K562 (cell line): Measurements from ENCODE around the gene MUC16. TPM values are rescaled to one million over a fixed set of nuclear protein-coding genes. Genes with fewer than 3 reads are reported as not detected.

Source experiments
- ATAC-seq: fragments of 200-7000 bp; cut with Tn5 transposase; 3 replicates; pipeline ENCODE4 v1.9.1; 2020; ENCODE audit warnings: moderate library complexity
- BruUV-seq: library from RNA; stranded (reverse); fragments of 400-500 nt; replicated peaks from 2 replicates; lab custom pipeline; 2021; lab: Mats Ljungman, UMichigan
- CTCF ChIA-PET: fragments of 300-600 bp; formaldehyde crosslinking; extraction: SDS; loops from one replicate; lab custom pipeline; 2021; ENCODE audit warnings: low intra/inter-chr PET ratio; lab: Yijun Ruan, JAX
- POLR2A ChIA-PET: fragments of 300-600, 350-650 bp; sonication (Branson Sonifier 250); formaldehyde crosslinking; extraction: SDS; loops from one replicate; lab custom pipeline; 2021; ENCODE audit warnings: antibody characterized with exemption, inconsistent platforms; lab: Yijun Ruan, JAX
- DNase-seq, 4 experiments: peaks; one replicate each; pipeline versions ENCODE4 v3.0.0 to v3.0.0-alpha.2; 2011 to 2018; ENCODE audit warnings: low spot score in 3 of 4, mixed read lengths in 3 of 4; ENCODE audit errors: extremely low read depth in 1 of 4
- FAIRE-seq: peaks from 2 replicates; lab custom pipeline; 2011; peaks lifted over from hg19 to GRCh38; lab: Jason Lieb, UNC
- H2AFZ ChIP-seq: 2 replicates; pipeline ENCODE4 v1.6.0; 2011; ENCODE audit warnings: low read depth, low read length, control low read depth, inconsistent platforms
- H3K27ac ChIP-seq: fragments of 200-600 bp; 3 replicates; pipeline ENCODE4 v1.8.0; 2011; ENCODE audit warnings: low read depth, mild to moderate bottlenecking, control low read depth, inconsistent platforms, low read length, moderate library complexity, mixed read lengths; ENCODE audit errors: extremely low read depth
- H3K27me3 ChIP-seq, 2 experiments: fragments of 300-600 bp in 1 of 2; 2 replicates in 1 of 2; 3 replicates in 1 of 2; pipeline versions ENCODE4 v1.6.0 to v1.8.0; 2011; ENCODE audit warnings: inconsistent platforms in 2 of 2, low read length in 2 of 2, mild to moderate bottlenecking in 1 of 2, mixed read lengths in 1 of 2, moderate library complexity in 1 of 2; ENCODE audit not compliant: control insufficient read depth in 2 of 2, insufficient read depth in 2 of 2
- H3K36me3 ChIP-seq: fragments of 300-600 bp; 3 replicates; pipeline ENCODE4 v1.8.0; 2011; ENCODE audit warnings: mild to moderate bottlenecking, low read length, inconsistent platforms; ENCODE audit not compliant: control insufficient read depth, insufficient read depth
- H3K4me1 ChIP-seq, 2 experiments: fragments of 200-600 bp in 1 of 2; replicated peaks in 1 of 2; 2 replicates in 1 of 2; 3 replicates in 1 of 2; pipeline versions ENCODE4 v1.5.1 to v1.8.0; 2011; ENCODE audit warnings: inconsistent platforms in 2 of 2, low read length in 2 of 2, mild to moderate bottlenecking in 1 of 2, mixed read lengths in 1 of 2, moderate library complexity in 1 of 2; ENCODE audit not compliant: control insufficient read depth in 2 of 2, insufficient read depth in 2 of 2
- H3K4me2 ChIP-seq: 2 replicates; pipeline ENCODE4 v1.6.1; 2011; ENCODE audit warnings: low read length, control low read depth, inconsistent platforms, mixed read lengths; ENCODE audit not compliant: insufficient read depth
- H3K4me3 ChIP-seq: fragments of 200-600 bp; sonication (generic), shearing (Covaris generic); 2 replicates; pipeline ENCODE4 v1.5.1; 2016; ENCODE audit warnings: control low read depth, inconsistent platforms
- H3K79me2 ChIP-seq: fragments of 200-600 bp; 3 replicates; pipeline ENCODE4 v1.8.0; 2011; ENCODE audit warnings: low read length, inconsistent platforms; ENCODE audit not compliant: control insufficient read depth, insufficient read depth
- H3K9ac ChIP-seq, 2 experiments: 2 replicates each; pipeline versions ENCODE4 v1.6.0 to v1.6.1; 2011; ENCODE audit warnings: low read depth in 2 of 2, low read length in 2 of 2, control low read depth in 1 of 2, inconsistent platforms in 1 of 2, mild to moderate bottlenecking in 1 of 2, mixed read lengths in 1 of 2; ENCODE audit not compliant: insufficient read depth in 1 of 2
- H3K9me1 ChIP-seq: one replicate; pipeline ENCODE4 v1.6.0; 2011; ENCODE audit warnings: inconsistent platforms, mild to moderate bottlenecking, low read length, moderate library complexity; ENCODE audit not compliant: control insufficient read depth, insufficient read depth
- H3K9me3 ChIP-seq: replicated peaks from 2 replicates; pipeline ENCODE4 v1.5.1; 2011; ENCODE audit warnings: low read depth, low read length, inconsistent platforms; ENCODE audit not compliant: control insufficient read depth, insufficient read depth
- H4K20me1 ChIP-seq: replicated peaks from 2 replicates; pipeline ENCODE4 v1.6.1; 2011; ENCODE audit warnings: low read length, inconsistent platforms, mixed read lengths; ENCODE audit not compliant: control insufficient read depth, insufficient read depth
- BHLHE40 ChIP-seq: IDR thresholded peaks from 2 replicates; pipeline ENCODE4 v1.6.1; 2011; ENCODE audit warnings: low read length, improper control_type of control experiment
- CHD2 ChIP-seq: IDR thresholded peaks from 2 replicates; pipeline ENCODE4 v1.6.1; 2011; ENCODE audit warnings: low read depth, low read length
- CREM ChIP-seq: IDR thresholded peaks from 2 replicates; pipeline ENCODE4 v1.6.1; 2014; ENCODE audit warnings: antibody characterized with exemption, low read depth
- HDAC3 ChIP-seq: fragments of 450-650 bp; IDR thresholded peaks from 2 replicates; pipeline ENCODE4 v1.6.1; 2018; ENCODE audit warnings: borderline replicate concordance, mild to moderate bottlenecking, moderate library complexity; ENCODE audit not compliant: partially characterized antibody
- NR4A1 ChIP-seq, 2 experiments: fragments of 250-450 bp in 1 of 2; fragments of 450-650 bp in 1 of 2; sonication (Bioruptor Pico) in 1 of 2; IDR thresholded peaks; 2 replicates each; pipeline versions ENCODE4 v1.4.0 to v1.6.1; 2016 to 2020; ENCODE audit warnings: mild to moderate bottlenecking in 2 of 2, missing compliant biosample characterization in 1 of 2, missing genetic modification characterization in 1 of 2, moderate library complexity in 1 of 2
- PPARD ChIP-seq: fragments of 250-450 bp; sonication (Bioruptor Pico); IDR thresholded peaks from 2 replicates; pipeline ENCODE4 v1.8.0; 2022; ENCODE audit warnings: inconsistent platforms, mild to moderate bottlenecking, moderate library complexity
- TCF7 ChIP-seq: sonication (generic); IDR thresholded peaks from 2 replicates; pipeline ENCODE4 v1.6.1; 2016; ENCODE audit warnings: antibody characterized with exemption, borderline replicate concordance
- ZNF79 ChIP-seq: fragments of 250-450 bp; sonication (Bioruptor Pico); IDR thresholded peaks from 2 replicates; pipeline ENCODE4 v1.4.0; 2020; ENCODE audit warnings: low read depth, mild to moderate bottlenecking, moderate library complexity
- WGBS: fragments of 100-300 bp; shearing (Covaris generic); methylation state at CpG from one replicate; pipeline ENCODE4 v1.1.6; 2016; ENCODE audit warnings: low coverage, mixed read lengths; ENCODE audit not compliant: insufficient coverage; ENCODE audit errors: missing lambda C conversion rate; 5-methylcytosine and 5-hydroxymethylcytosine counted together
- in situ Hi-C: fragments of 300-500 bp; cut with MboI; formaldehyde crosslinking; loops from 4 replicates; pipeline ENCODE4 v1.15.0; 2018; ENCODE audit warnings: inconsistent platforms, mixed read lengths
- intact Hi-C: fragments of 100-400 bp; cut with micrococcal nuclease; formaldehyde crosslinking; loops from 2 replicates; pipeline ENCODE4 v1.14.2; 2022
- polyA plus RNA-seq, 8 experiments: library from polyadenylated mRNA; depleted of rRNA in 4 of 8; stranded (reverse) in 5 of 8; unstranded in 3 of 8; fragments of >200 nt; fragmentation: Nextera tagmentation in 2 of 8; fragmentation: Illumina TruSeq in 1 of 8; extraction: Ambion mirVana in 2 of 8; extraction: Trizol in 1 of 8; gene quantifications; 2 replicates each; pipeline versions ENCODE4 v1.2.1 to v1.2.3, GENCODE V29; 2011 to 2014; ENCODE audit warnings: inconsistent platforms in 1 of 8, missing spikeins in 1 of 8
- total RNA-seq, 7 experiments: library from RNA; depleted of rRNA in 6 of 7; stranded (reverse); fragments of >200 nt in 6 of 7; fragmentation: Illumina TruSeq in 2 of 7; extraction: Trizol in 2 of 7; gene quantifications; 2 replicates each; pipeline versions ENCODE4 v1.2.1 to v1.2.3, GENCODE V29; 2011 to 2021; ENCODE audit warnings: low replicate concordance in 1 of 7
- TF ChIP-seq, protein P1 (sequence below): fragments of 450-650 bp; IDR thresholded peaks from 2 replicates; pipeline ENCODE4 v1.6.1; 2017; ENCODE audit warnings: antibody characterized with exemption
- TF ChIP-seq, protein P2 (sequence below), 3 experiments: fragments of 200-800 bp in 1 of 3; fragments of 250-450 bp in 1 of 3; fragments of 450-650 bp in 1 of 3; sonication (Bioruptor Pico) in 1 of 3; sonication (Bioruptor generic) in 1 of 3; formaldehyde crosslinking in 1 of 3; IDR thresholded peaks; 2 replicates each; pipeline versions ENCODE4 v1.6.1 to v1.8.0; 2016 to 2022; ENCODE audit warnings: mild to moderate bottlenecking in 2 of 3, missing genetic modification characterization in 2 of 3, missing compliant biosample characterization in 1 of 3, moderate library complexity in 1 of 3

The MUC16 gene
- total and polyA plus RNA-seq, 9 of the 15 experiments (the other 6 are each of a cell fraction or from before 2014, with no cell fraction given), result not detected

DNA sequence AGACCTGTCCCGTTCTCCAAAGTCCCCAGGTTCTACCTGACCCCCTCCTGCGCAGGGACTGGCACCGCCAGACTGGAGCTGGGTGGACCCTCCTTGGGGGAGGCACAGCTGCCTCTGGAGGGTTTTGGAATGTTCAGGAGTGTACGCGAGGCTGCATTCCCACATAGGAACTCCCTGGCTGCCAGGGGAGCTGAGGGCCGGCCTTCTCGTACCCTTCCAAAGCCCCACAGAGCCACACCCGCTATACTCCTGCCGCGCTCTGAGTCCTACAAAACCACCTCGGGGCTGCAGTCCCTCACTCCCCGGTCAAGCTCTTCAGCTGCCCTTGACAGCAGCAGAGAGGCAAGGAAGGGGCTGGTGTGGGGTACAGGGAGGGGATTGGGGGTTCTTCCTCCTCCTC, 484 bp upstream of the MUC16 start:
- POLR2A ChIA-PET, result no interaction called here
- H2AFZ ChIP-seq, result no peak overlapping the region
- ATAC-seq, result no peak
- H3K9ac ChIP-seq, result no peak overlapping the region; a peak in 1 of 4 replicates
- WGBS, result 6% methylated on average over 11 of the region's 12 CpGs
- in situ Hi-C loops (no loop called here), intact Hi-C loops (no loop called here)
- no peak overlapping the region for H3K27ac ChIP-seq
- no peak overlapping the region for H3K4me2 ChIP-seq
- H3K4me1 ChIP-seq, result peaks cover 2 to 3% of the 10 kb centered on the region in 2 experiments; a peak in 1 of 5 replicates
- no peaks in the 10 kb centered on the region for H3K36me3 ChIP-seq
- no peaks in the 10 kb centered on the region for H3K9me1 ChIP-seq
- TF ChIP-seq CHD2 (no peak), CREM (no peak), ZNF79 (CRISPR knock-in tag) (no peak), NR4A1 (CRISPR knock-in tag; IDR thresholded peaks at IDR 0.05) (no peak), NR4A1 (tag; IDR thresholded peaks at IDR 0.05) (no peak), TCF7 (no peak), HDAC3 (no peak), PPARD (CRISPR knock-in tag) (no peak), BHLHE40 (no peak)
- TF ChIP-seq, protein P1, sequence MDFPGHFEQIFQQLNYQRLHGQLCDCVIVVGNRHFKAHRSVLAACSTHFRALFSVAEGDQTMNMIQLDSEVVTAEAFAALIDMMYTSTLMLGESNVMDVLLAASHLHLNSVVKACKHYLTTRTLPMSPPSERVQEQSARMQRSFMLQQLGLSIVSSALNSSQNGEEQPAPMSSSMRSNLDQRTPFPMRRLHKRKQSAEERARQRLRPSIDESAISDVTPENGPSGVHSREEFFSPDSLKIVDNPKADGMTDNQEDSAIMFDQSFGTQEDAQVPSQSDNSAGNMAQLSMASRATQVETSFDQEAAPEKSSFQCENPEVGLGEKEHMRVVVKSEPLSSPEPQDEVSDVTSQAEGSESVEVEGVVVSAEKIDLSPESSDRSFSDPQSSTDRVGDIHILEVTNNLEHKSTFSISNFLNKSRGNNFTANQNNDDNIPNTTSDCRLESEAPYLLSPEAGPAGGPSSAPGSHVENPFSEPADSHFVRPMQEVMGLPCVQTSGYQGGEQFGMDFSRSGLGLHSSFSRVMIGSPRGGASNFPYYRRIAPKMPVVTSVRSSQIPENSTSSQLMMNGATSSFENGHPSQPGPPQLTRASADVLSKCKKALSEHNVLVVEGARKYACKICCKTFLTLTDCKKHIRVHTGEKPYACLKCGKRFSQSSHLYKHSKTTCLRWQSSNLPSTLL, result no peak
- TF ChIP-seq, protein P2, sequence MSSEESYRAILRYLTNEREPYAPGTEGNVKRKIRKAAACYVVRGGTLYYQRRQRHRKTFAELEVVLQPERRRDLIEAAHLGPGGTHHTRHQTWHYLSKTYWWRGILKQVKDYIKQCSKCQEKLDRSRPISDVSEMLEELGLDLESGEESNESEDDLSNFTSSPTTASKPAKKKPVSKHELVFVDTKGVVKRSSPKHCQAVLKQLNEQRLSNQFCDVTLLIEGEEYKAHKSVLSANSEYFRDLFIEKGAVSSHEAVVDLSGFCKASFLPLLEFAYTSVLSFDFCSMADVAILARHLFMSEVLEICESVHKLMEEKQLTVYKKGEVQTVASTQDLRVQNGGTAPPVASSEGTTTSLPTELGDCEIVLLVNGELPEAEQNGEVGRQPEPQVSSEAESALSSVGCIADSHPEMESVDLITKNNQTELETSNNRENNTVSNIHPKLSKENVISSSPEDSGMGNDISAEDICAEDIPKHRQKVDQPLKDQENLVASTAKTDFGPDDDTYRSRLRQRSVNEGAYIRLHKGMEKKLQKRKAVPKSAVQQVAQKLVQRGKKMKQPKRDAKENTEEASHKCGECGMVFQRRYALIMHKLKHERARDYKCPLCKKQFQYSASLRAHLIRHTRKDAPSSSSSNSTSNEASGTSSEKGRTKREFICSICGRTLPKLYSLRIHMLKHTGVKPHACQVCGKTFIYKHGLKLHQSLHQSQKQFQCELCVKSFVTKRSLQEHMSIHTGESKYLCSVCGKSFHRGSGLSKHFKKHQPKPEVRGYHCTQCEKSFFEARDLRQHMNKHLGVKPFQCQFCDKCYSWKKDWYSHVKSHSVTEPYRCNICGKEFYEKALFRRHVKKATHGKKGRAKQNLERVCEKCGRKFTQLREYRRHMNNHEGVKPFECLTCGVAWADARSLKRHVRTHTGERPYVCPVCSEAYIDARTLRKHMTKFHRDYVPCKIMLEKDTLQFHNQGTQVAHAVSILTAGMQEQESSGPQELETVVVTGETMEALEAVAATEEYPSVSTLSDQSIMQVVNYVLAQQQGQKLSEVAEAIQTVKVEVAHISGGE (CRISPR knock-in tag; IDR thresholded peaks at IDR 0.05), result no peak
- TF ChIP-seq, all 486 proteins: peak for 0
- CTCF ChIA-PET, result no interaction called here
- no TSS peak for BruUV-seq
- Histone ChIP-seq H4K20me1 (no peaks in the 10 kb centered on the region), H3K9me3 (no peaks in the 10 kb centered on the region), H3K27me3 (peaks cover 9 to 38% of the 10 kb centered on the region in 2 experiments; a peak in 4 of 5 replicates), H3K79me2 (no peaks in the 10 kb centered on the region), H3K4me3 (no peak overlapping the region)
- DNase-seq, result no peak
- no peak for FAIRE-seq
